ACHN (cell line): ENCODE data around the gene BMI1.

Source experiments
- DNase-seq: peaks from one replicate; pipeline ENCODE4 v3.0.0-alpha.2; 2015
- in situ Hi-C: cut with HindIII; loops from 2 replicates; pipeline ENCODE4 v1.10.0; 2017; ENCODE audit warnings: low sequenced_read_pairs, low pct_ligation_motif_present, low pct_unique_long_range_greater_than_20kb

BMI1 gene

DNA sequence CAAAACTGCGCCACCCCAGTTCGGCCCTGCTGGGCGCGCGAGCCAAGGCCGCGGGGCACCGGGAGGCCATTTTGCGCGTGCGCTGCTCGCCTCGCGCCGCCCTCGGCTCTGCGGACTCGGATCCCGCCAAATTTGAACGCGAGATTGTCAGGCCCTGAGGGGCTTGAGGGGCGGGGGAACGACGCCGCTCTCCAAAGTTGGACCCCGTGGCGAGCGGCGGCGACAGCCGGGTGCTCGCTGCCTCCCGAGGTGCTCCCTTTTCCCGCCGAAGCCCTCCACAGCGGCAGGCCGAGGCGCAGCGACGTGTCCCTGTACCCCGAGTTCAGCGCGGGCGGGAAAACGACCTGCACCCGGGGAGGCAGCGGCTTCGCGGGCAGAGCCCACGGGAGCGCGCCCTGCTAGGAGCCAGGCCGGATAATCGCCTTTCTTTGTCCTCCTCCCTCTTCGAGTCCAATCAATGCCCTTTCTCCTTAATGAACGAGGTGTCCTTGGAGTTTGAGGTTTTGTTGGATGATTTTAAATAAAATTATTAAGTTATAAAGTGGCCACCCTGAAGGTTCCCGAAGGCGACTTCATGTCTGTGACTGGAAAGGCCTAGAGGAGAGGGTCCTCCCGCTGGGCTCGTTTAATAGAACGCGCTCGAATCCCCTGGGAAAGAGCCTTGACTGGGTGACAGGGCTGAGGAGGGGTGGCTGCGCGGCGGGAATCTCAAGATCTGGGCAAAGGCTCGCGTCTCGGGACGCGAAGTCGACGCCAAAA is 13.7 kb downstream of the BMI1 start:
- in situ Hi-C loops, result no loop called here
- DNase-seq, result no peak

DNA sequence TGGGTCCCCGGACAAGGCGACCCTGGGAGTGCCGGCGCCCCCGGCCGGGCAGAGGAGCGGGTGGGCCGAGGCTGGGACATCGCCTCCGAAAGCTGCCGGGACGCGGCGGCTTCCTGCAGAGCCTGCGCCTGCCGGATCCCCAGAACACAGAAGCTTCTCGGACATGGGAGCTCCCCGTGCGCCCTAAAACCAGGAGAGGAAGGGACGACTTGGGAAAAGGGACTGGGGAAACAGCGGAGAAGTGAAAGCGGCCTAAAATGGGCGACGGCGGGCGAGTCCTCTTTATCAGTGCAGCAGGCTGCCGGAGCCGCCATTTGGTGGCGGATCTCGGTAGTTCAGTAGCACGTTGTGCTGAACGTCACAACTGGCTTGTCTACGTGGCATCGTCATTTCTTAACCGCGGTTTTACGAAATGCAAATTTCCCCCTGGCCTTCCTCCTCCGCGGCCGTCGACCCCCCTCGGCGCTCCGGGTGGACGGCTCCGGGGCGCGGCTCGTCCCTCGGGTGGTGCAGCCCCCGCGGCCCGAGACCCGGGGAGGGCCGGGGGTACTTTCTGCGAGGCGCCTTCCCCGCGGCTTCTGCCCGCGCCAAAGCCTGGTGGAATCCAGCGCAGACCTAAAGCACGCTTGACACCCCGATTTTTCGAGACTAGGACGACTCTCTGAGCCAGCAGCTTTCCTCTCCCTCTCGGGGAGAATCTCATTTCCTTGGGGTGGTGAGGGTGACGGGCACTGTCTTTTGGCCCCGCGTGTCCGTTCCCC is 14.5 kb downstream of the BMI1 start:
- DNase-seq, result peak; percentile 44
- in situ Hi-C loops, result no loop called here

DNA sequence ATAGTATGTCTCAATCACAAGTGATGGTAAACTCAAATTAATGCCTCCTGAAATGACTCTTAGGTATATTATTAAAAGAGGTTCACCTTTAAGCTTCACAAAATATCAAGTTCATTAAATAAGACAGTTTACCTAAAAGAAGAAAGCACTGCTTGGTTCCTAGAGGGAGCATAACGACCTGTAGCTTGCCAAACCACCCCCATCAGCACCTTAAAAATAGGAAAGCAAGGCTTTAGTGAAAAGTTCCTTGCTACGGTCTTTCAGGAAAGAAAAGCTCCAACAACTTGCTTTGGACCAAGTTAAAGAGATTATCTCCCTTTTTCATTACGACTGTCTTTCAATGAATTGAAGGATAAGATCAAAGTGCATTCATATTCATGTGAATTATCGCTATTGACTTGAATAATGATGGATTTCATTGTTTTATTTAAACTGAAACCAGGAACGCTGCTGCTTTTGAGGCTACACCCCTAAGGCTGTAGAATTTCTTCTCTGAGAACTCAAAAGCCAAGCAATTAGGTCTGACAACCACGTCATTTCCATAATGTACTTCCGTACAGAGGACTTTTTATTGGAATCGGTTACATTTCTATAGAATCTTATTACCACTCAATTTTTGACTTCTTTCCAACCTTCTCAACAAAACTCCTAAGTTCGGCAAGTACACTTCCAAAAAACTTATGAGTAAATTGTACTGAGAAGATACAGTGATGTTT is 17.4 kb downstream of the BMI1 start:
- DNase-seq, result no peak
- in situ Hi-C loops, result no loop called here

DNA sequence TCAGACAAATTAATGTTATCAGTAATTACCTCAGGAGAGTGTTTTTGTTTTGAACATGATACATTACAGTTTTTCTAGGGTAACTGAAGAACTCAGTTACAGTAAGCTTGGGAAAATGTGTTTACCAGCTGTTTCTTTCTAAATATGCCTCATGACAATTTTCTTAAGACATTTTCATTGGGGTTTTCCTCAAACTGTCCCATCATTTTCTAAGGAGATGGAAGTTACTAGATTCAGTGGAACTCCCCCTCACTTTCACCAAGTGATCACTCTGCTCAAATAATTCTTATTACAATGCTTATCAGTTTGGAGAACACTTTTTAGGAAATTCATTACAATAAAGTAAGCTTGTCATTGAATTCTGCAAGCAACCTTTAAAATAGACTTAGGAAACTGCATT is 18.0 kb downstream of the BMI1 start:
- in situ Hi-C loops, result no loop called here
- DNase-seq, result no peak

DNA sequence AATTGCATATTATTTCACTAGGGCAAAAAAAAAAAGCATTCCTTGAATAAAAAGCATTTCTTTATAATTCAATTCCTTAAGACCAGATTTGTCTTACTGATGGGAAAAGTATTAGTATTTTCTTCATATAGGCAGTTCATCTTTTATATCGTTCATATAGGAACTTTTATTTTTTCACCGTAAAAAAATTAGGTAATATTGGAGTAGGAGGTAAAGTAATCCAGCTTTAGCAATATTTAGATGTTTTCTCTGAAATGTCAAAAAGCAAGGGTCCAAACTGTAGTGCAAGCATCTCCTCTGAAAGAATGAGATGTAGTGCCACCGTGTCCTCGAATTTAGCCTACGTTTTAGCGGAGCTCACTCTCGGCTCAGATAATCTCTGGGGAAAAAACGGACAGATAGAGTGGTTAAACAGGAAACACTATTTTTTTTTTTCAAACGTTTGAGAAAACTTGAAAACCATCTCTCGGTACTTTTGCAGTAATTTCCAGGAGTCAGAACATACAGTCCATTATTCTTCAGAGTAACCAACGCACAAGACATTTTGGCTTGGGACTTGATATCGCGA is 18.9 kb downstream of the BMI1 start:
- in situ Hi-C loops, result no loop called here
- DNase-seq, result no peak

DNA sequence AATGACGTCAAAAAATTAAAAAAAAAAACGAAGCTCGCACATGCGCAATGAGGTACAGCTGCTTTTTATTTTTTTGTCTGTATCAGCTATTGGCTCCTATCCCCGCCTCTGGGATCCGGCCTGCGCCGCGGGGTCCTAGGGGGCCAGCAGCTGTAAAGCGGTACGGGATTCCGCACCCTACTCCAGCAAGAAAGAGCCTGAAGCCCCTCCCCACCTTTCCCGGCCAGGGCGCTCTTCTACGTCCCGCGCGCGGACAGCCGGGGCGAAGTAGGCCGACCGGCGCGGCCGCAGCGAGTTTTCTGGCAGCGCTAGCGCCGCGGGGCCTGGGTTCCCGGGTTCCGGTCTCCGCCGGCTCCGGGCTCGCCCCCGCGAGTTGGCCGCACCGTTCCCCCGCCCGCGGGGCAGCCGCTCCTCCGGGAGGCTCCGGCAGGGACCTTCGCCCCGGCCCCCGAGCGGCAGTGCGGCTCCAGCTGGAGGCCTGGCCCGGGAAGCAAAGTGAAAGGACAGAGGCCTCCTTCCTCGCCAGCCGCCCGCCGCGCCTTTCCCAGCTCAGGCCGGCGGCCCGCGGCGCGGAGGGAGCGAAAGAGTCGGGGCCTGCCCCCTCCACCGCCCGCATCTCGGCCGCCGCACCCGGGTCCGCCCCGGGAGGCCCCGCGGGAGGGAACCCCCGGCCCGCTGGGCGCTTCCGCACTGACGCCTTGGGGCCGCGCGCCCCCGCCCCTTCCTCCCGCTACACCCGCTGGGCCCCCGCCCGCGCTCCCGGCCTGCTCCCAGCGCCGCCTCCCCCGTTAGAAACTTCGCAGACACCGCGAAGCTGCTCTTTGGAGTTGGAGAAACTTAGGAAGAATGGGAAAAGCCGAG is 19.7 kb downstream of the BMI1 start:
- peak; percentile 72 for DNase-seq
- in situ Hi-C loops, result no loop called here

DNA sequence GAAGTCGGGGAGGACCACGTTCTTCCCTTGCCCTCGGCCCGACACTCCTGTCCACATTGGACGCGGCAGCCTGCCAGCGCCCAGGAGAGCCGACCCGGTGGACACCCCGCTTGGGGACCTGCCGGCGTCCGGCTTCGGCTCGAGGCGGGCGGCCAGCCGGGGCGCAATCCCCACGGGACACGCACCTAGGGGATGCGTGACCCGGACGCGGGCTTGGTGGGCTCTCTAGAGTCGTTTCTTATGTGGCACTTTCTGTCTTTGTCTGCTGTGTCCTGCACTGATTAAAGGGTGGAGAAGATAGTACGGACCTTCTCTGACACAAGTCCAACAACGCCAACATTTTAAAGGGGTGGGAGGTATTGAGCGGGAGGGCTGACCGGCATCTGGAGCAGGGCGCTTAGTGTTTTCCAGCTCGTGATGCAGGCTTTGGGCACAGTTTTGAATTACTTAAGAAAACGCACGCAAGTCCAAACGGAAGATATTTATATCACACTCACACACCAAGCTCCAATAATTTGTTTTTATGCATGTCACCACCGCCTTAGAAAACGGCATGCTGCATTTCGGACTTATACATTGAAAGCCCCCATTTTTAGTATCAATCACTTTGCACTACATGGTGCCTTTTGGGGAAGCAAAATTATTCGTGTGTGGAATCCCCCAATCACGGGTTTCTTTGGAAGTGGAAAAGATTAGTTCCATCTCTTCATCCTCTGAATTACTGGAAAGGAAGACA is 20.5 kb downstream of the BMI1 start:
- DNase-seq, result no peak
- in situ Hi-C loops, result no loop called here

DNA sequence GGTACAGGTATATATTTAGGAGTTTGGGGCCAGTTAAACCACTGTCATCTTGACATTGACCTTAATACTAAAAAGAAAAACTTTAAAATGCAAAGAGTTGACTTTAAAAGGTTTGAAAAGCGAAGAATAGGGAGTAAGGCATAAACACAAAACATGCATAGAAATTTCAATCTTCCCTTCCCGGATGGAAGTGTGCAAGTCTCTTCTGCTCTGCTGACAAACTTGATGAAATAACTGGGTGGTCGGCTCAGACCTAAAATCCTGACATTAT is 21.0 kb downstream of the BMI1 start:
- DNase-seq, result no peak
- in situ Hi-C loops, result no loop called here

DNA sequence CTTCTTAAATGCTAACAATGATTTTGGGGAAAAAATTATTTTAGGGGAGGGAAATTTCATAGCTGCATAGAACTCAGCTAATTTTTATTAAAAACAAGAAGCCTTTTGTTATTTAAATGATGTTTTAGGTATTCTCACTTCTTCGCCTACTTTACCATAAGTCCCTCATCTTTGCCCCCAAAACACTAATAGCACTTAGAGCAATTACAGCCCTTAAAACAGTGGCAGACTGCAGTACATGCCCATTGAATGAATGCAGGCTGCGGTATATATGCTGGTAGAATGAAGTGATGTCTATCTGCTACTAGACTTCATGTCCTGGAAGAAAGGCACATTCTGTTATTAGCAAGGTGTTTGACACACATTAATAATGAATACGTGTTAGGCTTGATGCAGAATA is 21.5 kb downstream of the BMI1 start:
- in situ Hi-C loops, result no loop called here
- DNase-seq, result no peak

DNA sequence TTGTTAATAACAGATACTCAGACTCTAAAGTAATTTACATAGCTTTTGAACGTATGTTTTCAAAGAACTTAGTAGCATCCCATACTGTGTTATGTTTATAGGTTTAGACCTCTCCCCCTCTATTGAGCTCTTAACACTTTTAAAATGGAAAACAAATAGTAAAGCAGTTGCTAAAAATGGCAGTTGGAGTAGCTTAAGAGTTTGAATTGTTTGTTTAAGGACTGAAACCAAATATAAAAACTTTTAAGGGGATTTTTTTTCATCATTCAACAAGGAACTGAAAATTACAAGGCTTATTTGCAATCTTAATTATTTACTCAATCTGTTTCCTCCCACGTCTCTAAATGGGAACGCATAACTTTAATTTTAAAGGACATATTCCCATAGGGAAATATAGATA is 22.8 kb downstream of the BMI1 start:
- in situ Hi-C loops, result no loop called here
- DNase-seq, result no peak

DNA sequence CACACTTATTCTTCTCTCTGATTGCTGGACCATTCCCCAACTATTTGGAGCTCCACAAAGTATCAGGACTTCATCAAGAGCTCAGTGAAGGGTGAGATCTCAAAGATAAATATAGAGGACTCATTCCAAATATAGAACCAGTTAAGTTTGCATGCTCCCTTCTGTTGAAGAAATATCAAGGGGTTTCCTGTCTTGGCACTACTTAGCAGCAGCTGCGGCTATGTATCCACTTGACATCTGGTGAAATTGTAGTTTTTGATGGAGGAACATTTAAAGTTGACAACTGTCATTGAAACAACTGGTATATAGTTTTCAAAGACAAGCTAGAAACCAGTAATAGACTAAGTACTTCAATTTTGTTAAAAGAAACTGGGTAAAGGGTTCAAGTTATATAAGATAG is 23.4 kb downstream of the BMI1 start:
- no peak for DNase-seq
- in situ Hi-C loops, result no loop called here

DNA sequence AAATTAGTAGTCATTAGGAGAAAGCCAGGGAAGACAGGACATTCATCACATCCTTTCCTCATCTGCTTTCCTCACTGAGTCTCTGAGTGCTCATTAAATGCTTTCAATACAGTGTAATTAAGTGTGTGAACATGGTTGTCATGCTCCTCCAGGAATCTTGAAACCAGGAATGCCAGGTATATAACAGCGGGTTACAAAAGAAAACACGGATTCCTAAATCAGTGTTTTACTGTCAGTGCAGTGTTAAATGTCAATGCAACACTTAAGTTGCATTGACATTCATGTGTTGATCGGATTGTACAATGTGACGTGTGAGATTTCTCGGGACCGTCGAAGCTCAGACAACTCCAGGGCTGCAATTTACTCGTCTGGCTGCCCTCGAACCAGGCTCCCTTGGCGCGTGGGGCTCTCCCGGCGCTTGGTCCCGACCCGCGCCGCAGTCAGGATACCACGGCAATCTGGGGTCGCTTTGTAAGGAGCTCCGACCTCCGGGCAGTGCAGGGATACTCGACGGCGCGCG is 23.9 kb downstream of the BMI1 start:
- no peak for DNase-seq
- in situ Hi-C loops, result no loop called here

DNA sequence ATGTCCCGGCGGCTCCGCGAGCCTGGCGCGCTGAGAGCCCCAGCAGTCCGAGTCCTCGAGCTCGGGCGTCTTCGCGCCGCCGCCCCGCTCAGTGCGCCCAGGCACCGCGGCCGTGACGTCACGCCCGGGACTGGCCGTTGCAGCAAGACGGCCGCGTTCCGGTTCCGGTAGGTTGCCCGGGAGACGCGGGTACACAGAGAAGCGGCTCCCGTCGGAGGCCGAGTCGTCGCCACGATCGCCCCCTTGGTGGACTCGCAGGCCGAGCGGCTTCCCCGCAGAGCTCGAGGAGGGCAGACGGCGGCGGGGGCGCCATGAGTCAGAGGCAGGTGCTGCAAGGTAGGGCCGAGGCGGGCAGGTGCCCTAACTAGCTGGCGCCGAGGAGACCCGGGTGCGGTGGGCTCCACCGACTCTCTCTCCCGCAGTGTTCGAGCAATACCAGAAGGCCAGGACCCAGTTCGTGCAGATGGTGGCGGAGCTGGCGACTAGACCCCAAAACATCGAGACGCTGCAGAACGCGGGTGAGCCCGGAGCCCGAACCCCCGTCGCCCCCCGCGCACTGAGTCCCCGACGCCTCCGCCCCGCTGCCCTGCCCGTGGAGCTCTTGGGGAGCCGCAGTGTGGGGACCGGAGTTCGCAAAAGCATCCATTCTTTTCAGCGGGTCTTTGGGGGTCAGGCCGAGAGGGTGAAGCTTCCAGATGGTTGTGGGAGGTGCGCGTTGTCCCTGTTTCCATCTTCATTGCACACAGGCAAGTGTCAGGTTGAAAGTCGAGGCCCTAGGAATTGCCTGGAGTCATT is 24.6 kb downstream of the BMI1 start, which contains the start of gene SPAG6:
Gene SPAG6, plus strand, starts transcription at position 196 of the 795 bp plus-strand sequence. Its CDS starts 116 bp downstream, at position 312.
- in situ Hi-C loops, result no loop called here
- peak; percentile 39 for DNase-seq

DNA sequence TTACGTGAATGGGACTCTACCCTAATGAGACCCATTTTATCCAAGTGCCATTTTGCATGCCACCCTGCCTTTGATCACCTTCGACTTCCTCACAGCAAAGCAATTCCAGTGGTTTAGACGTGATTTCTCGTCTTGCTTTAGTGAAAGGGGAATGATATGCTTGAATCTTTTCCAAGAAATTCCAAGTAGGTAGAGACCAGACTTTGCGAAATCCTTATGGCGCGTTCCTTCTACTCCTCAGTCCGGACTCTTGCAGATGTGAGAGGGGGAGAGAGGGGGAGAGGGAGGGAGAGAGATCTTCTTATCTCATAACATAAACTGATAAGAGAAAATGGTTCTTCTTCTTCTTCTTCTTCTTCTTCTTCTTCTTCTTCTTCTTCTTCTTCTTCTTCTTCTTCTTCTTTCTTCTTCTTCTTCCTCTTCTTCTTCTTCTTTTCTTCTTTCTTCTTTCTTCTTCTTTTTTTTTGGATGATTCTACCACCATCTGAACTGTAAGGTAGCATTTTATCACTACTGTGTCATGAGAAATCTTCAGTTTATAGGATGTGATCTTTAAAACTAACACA is 25.3 kb downstream of the BMI1 start:
- in situ Hi-C loops, result no loop called here
- DNase-seq, result no peak

DNA sequence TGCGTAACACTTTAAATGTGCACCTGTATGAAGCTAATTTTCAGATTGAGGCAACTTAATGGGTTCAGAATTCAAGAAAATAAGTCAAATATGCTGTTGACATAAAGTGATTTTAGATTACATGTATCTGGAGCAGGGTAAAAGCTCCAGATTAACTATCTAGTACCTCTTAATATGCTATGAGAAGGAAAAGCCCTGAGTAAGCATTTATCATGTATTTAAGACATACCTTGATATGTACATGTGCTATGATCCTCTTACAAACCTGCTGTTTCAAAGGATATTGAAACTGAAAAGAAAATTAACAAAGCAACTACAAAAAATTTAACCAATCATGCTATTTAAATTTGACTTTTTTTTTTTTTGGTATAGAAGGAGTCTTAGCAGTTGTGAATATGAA is 28.9 kb downstream of the BMI1 start:
- in situ Hi-C loops, result no loop called here
- no peak for DNase-seq

DNA sequence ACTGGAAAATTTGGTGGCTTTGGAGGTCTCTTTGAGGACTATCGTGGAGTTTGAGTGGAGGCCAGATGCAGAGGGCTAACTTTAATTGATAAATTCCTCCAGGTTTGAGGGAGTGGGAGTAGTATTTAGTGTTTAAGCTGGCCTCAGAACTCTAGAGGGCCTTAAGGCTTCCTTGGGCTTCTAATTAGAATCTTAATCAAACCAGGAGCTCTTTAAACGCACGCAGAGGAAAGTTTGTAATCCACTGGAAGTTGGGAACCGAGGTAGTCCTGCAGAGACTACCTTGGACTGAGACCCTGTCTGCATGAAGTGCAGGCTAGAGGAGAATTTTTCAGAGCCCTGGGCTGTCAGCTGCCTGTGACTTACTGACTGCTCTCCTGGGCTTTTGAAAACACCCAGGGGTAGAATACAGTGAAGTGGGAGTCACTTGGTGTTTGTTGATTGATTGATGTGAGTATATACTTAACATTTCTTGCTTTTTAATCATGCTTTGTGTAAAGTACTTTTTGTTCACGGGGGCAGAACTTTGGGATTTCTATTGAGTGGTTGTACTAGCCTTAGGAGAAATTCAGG is 30.3 kb downstream of the BMI1 start:
- no peak for DNase-seq
- in situ Hi-C loops, result no loop called here
